ENCODE results near the gene SGMS2. TPM values are rescaled to one million over a fixed set of nuclear protein-coding genes. Genes with fewer than 3 reads are reported as not detected.

SGMS2 gene
- total RNA-seq, 1 donor from 2014 or later = 1.1 TPM

- H2AFZ ChIP-seq (replicated peaks) = peak overlapping the region; percentile 77
- peaks cover 7% of the 10 kb centered on the region for H3F3A ChIP-seq (ENCODE audit: low read depth)
- H4K20me1 ChIP-seq (ENCODE audit: low read depth) = no peaks in the 10 kb centered on the region
- H3K9ac ChIP-seq = no peak overlapping the region
- H3K9me3 Mint-ChIP-seq = no peaks in the 10 kb centered on the region
- H3K36me3 ChIP-seq = no peaks in the 10 kb centered on the region
- peaks cover 15% of the 10 kb centered on the region for H3K4me1 ChIP-seq
- no peaks in the 10 kb centered on the region for H3K79me2 ChIP-seq (ENCODE audit: low read depth)
- peak overlapping the region; percentile 83 for H3K4me2 ChIP-seq
- H3K4me3 Mint-ChIP-seq = peak overlapping the region; percentile 89
- TF ChIP-seq EZH2 (IDR thresholded peaks at IDR 0.05) (no peak), EZH2phosphoT487 (IDR thresholded peaks at IDR 0.05) (peak; percentile 9)
- H3K27me3 Mint-ChIP-seq (ENCODE audit: insufficient read depth, low read depth) = peaks cover 3% of the 10 kb centered on the region
- H3K27ac Mint-ChIP-seq = no peak overlapping the region
- H3K27ac ChIP-seq = no peak overlapping the region
- H3K9me3 ChIP-seq (ENCODE audit: low read depth) = no peaks in the 10 kb centered on the region
- H3K36me3 Mint-ChIP-seq = no peaks in the 10 kb centered on the region
- peak; percentile 75 for DNase-seq (ENCODE audit: low spot score)
- peaks cover 16% of the 10 kb centered on the region for H3K4me1 Mint-ChIP-seq
- H3K27me3 ChIP-seq = peaks cover 53% of the 10 kb centered on the region
- H3K4me3 ChIP-seq = peak overlapping the region; percentile 76
Measured at GRCh38 chr4:107825072-107825824, 516 bp downstream of the SGMS2 start.

DNA sequence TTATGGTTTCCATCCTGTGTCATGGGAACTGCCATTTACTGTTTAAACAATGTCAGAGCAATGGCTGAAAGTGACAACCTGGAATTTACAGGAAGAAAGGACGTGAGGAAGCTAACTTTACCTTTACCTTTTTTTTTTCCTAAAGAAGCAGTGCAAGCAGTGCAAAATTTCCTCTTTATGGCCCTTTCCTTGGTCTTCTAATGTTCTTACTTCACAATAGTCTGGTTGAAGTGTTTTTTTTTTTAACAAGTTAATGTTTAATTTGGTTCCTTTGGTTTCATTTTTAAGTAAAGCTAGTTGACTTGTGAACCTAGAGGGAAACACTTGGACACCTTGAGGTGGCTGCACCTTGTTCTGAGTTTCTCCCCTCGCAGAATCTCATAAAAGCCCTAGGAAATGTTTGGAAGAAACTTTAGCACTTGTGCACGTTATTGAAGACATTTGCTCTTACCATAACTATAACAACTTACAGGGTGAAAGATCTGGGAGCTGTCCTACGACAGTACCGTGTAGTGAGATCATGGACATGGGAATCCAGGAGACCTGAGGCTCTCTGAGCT, 1.8 kb downstream of the SGMS2 start:
- Histone ChIP-seq H3K4me3 (no peak overlapping the region), H3K36me3 (no peaks in the 10 kb centered on the region), H3K27ac (no peak overlapping the region), H3F3A (ENCODE audit: low read depth) (peaks cover 7% of the 10 kb centered on the region), H2AFZ (replicated peaks) (no peak overlapping the region), H3K4me1 (peaks cover 15% of the 10 kb centered on the region), H3K4me2 (no peak overlapping the region), H3K9me3 (ENCODE audit: low read depth) (no peaks in the 10 kb centered on the region), H3K9ac (no peak overlapping the region), H4K20me1 (ENCODE audit: low read depth) (no peaks in the 10 kb centered on the region), H3K27me3 (peaks cover 51% of the 10 kb centered on the region), H3K79me2 (ENCODE audit: low read depth) (no peaks in the 10 kb centered on the region)
- peaks cover 3% of the 10 kb centered on the region for H3K27me3 Mint-ChIP-seq (ENCODE audit: insufficient read depth, low read depth)
- H3K4me3 Mint-ChIP-seq = no peak overlapping the region
- DNase-seq (ENCODE audit: low spot score) = no peak
- H3K27ac Mint-ChIP-seq = no peak overlapping the region
- H3K4me1 Mint-ChIP-seq = peaks cover 16% of the 10 kb centered on the region
- TF ChIP-seq CTCF (IDR thresholded peaks at IDR 0.05) (no peak), EZH2phosphoT487 (IDR thresholded peaks at IDR 0.05) (no peak), EZH2 (IDR thresholded peaks at IDR 0.05) (no peak)
- no peaks in the 10 kb centered on the region for H3K36me3 Mint-ChIP-seq
- H3K9me3 Mint-ChIP-seq = no peaks in the 10 kb centered on the region

DNA sequence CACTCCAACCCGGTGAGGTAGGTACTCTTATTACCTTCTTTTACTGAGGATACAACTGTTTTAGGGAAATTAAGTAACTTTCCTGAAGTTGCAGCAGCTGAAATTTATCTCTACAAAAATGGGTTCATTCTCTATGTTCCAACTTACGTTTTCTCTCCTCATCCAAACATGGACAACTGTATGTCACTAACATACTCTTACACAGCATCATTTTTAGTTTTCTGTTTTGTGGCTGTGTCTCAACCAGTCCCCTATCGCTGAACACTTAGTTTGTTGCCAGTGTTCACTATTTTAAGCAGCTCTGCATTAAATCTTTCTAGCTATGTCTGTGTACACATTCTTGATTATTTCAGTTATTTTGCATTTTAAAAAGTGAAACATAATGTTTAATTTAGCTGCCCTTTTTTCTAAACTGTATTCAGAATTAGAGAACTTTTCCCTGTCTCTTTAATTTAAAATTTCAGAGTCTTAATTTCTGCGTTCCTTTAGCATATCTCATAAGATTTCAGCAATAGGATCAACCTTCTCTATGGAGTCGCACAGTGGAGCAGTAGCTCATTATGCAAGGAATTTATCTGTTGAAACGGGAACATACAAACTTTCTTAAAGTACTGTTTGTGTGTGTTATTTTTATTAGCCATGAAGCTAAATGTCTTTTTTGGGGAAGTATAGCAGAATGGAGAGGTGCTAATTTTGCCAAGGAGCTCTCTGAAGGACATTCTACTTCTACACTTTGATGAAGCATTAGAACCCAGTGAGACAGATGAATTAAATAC, 3.8 kb downstream of the SGMS2 start:
- H3K9me3 Mint-ChIP-seq = peaks cover under 1% of the 10 kb centered on the region
- no peak overlapping the region for H3K4me3 ChIP-seq
- H3K4me2 ChIP-seq = no peak overlapping the region
- H3K27ac Mint-ChIP-seq = no peak overlapping the region
- no peak overlapping the region for H3K4me3 Mint-ChIP-seq
- H3K9me3 ChIP-seq (ENCODE audit: low read depth) = no peaks in the 10 kb centered on the region
- no peaks in the 10 kb centered on the region for H3K36me3 ChIP-seq
- TF ChIP-seq EZH2phosphoT487 (IDR thresholded peaks at IDR 0.05) (no peak), EZH2 (IDR thresholded peaks at IDR 0.05) (no peak), CTCF (IDR thresholded peaks at IDR 0.05) (no peak)
- peaks cover 15% of the 10 kb centered on the region for H3K4me1 ChIP-seq
- H3K79me2 ChIP-seq (ENCODE audit: low read depth) = no peaks in the 10 kb centered on the region
- H3K4me1 Mint-ChIP-seq = peaks cover 15% of the 10 kb centered on the region
- H3K27me3 Mint-ChIP-seq (ENCODE audit: insufficient read depth, low read depth) = peaks cover 3% of the 10 kb centered on the region
- peaks cover under 1% of the 10 kb centered on the region for H3K36me3 Mint-ChIP-seq
- H4K20me1 ChIP-seq (ENCODE audit: low read depth) = no peaks in the 10 kb centered on the region
- H2AFZ ChIP-seq (replicated peaks) = no peak overlapping the region
- no peak overlapping the region for H3K27ac ChIP-seq
- peaks cover 6% of the 10 kb centered on the region for H3F3A ChIP-seq (ENCODE audit: low read depth)
- no peak overlapping the region for H3K9ac ChIP-seq
- no peak for DNase-seq (ENCODE audit: low spot score)
- H3K27me3 ChIP-seq = peaks cover 37% of the 10 kb centered on the region

Data from neural progenitor cell (in vitro differentiated cells).